ENCODE data around the gene RFTN2.

RFTN2 gene

DNA sequence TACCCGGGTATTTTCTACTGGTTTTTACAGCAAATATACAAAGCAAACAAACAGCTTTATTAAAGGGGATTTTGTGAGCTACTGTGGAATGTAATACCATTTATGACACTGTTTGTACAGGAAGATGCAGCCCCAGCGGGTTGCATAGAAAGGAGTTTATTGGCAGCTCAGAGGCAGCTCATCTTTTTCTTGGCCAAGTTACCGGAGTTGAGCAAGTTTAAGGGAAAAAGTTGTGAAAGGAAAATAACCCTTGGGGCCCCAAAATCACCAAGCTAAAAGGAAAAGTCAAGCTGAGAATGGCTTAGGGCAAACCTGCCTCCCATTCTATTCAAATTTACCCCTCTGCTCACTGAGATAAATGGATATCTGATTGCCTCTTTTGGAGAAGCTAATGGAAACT, 98.8 kb downstream of the RFTN2 start:
- H3K27ac Mint-ChIP-seq: no peak overlapping the region
- H3K36me3 Mint-ChIP-seq (ENCODE audit: low read depth): peaks cover 49% of the 10 kb centered on the region
- H3K4me1 Mint-ChIP-seq: no peaks in the 10 kb centered on the region
- peaks cover 3% of the 10 kb centered on the region for H3K27me3 Mint-ChIP-seq (ENCODE audit: low read depth, poor library complexity)
- no peak for DNase-seq
- TF ChIP-seq CTCF (IDR thresholded peaks at IDR 0.05): no peak
- no peak overlapping the region for H3K4me3 Mint-ChIP-seq
- H3K9me3 Mint-ChIP-seq: peaks cover 31% of the 10 kb centered on the region

DNA sequence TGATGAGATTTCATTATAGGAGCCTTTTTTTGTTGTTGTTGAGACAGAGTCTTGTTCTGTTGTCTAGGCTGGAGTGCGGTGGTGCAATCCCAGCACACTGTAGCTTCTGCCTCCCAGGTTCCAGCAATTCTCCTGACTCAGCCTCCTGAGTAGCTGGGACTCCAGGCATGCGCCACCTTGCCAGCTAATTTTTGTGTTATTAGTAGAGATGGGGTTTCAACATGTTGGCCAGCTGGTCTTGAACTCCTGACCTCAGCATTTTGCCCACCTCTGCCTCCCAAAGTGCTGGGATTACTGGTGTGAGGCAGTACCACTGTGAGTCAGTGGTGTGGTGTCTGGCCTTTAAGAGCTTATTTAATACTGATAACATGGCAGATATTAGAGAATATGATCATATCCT, 99.4 kb downstream of the RFTN2 start:
- Mint-ChIP-seq H3K27me3 (ENCODE audit: low read depth, poor library complexity) (peaks cover 3% of the 10 kb centered on the region), H3K4me3 (no peak overlapping the region), H3K9me3 (peaks cover 31% of the 10 kb centered on the region), H3K27ac (no peak overlapping the region), H3K36me3 (ENCODE audit: low read depth) (peaks cover 54% of the 10 kb centered on the region), H3K4me1 (no peaks in the 10 kb centered on the region)
- TF ChIP-seq CTCF (IDR thresholded peaks at IDR 0.05): no peak
- DNase-seq: no peak

DNA sequence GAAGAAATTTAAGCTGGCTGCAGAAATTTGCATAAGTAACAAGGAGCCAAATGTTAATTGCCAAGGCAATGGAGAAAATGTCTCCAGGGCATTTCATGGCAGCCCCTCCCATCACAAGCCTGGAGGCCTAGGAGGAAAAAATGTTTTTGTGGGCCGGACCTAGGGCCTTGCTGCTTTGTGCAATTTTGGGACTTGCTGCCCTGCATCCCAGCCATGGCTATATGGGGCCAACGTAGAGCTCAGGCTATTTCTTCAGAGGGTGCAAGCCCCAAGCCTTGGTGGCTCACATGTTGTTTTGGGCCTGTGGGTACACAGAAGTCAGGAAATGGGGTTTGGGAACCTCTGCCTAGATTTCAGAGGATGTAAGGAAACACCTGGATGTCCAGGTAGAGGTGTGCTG, 101.8 kb downstream of the RFTN2 start:
- no peak for TF ChIP-seq CTCF (IDR thresholded peaks at IDR 0.05)
- peaks cover 31% of the 10 kb centered on the region for H3K9me3 Mint-ChIP-seq
- H3K27ac Mint-ChIP-seq: no peak overlapping the region
- no peaks in the 10 kb centered on the region for H3K4me1 Mint-ChIP-seq
- H3K4me3 Mint-ChIP-seq: no peak overlapping the region
- H3K36me3 Mint-ChIP-seq (ENCODE audit: low read depth): peaks cover 64% of the 10 kb centered on the region
- peaks cover 3% of the 10 kb centered on the region for H3K27me3 Mint-ChIP-seq (ENCODE audit: low read depth, poor library complexity)
- no peak for DNase-seq

- H3K4me1 Mint-ChIP-seq: no peaks in the 10 kb centered on the region
- H3K9me3 Mint-ChIP-seq: peaks cover 31% of the 10 kb centered on the region
- DNase-seq: no peak
- H3K36me3 Mint-ChIP-seq (ENCODE audit: low read depth): peaks cover 63% of the 10 kb centered on the region
- H3K27ac Mint-ChIP-seq: peak overlapping the region; percentile 68
- no peak for TF ChIP-seq CTCF (IDR thresholded peaks at IDR 0.05)
- peaks cover 3% of the 10 kb centered on the region for H3K27me3 Mint-ChIP-seq (ENCODE audit: low read depth, poor library complexity)
- no peak overlapping the region for H3K4me3 Mint-ChIP-seq
Measured at GRCh38 chr2:197571627-197572271, 103.6 kb downstream of the RFTN2 start.

GRCh38 chr2:197560146-197560665, 115.2 kb downstream of the RFTN2 start:
- no peak for DNase-seq
- TF ChIP-seq CTCF (IDR thresholded peaks at IDR 0.05): no peak
- H3K27ac Mint-ChIP-seq: no peak overlapping the region

DNA sequence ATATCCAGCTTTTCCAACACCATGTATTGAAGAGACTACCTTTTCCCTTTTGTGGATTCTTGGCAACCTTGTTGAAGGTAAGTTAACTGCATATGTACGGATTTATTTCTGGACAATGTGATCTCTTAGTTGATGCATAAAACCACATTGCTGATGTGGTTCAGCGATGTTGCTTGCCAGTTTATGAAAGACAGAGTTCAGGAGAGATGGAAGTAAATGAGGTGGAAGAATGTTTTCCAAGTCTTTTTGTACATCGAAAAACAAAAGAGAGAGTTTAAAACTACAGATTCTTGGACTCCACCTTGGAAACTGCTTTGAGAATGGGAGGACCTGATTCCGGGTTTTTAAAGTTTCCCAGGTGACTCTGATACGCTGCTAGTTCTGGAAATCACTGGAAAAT, 115.7 kb downstream of the RFTN2 start:
- H3K27me3 Mint-ChIP-seq (ENCODE audit: low read depth, poor library complexity): no peaks in the 10 kb centered on the region

More at GRCh38 chr2:197560146-197560665, 115.2 kb downstream of the RFTN2 start:
- peaks cover 31% of the 10 kb centered on the region for H3K9me3 Mint-ChIP-seq
- no peaks in the 10 kb centered on the region for H3K4me1 Mint-ChIP-seq
- peaks cover 58% of the 10 kb centered on the region for H3K36me3 Mint-ChIP-seq (ENCODE audit: low read depth)
- H3K4me3 Mint-ChIP-seq: no peak overlapping the region
- no peaks in the 10 kb centered on the region for H3K27me3 Mint-ChIP-seq (ENCODE audit: low read depth, poor library complexity)

More for the DNA sequence above, 115.7 kb downstream of the RFTN2 start:
- Mint-ChIP-seq H3K4me1 (no peaks in the 10 kb centered on the region), H3K36me3 (ENCODE audit: low read depth) (peaks cover 53% of the 10 kb centered on the region), H3K9me3 (peaks cover 26% of the 10 kb centered on the region), H3K4me3 (no peak overlapping the region), H3K27ac (no peak overlapping the region)
- no peak for TF ChIP-seq CTCF (IDR thresholded peaks at IDR 0.05)
- DNase-seq: no peak
